Measurements from ENCODE around the gene SNTG2.
"Not testable (repeated sequence)": the region's sequence is repeated elsewhere in the genome, so short reads cannot be mapped to it uniquely, and the experiment has no call there.

The SNTG2 gene

DNA sequence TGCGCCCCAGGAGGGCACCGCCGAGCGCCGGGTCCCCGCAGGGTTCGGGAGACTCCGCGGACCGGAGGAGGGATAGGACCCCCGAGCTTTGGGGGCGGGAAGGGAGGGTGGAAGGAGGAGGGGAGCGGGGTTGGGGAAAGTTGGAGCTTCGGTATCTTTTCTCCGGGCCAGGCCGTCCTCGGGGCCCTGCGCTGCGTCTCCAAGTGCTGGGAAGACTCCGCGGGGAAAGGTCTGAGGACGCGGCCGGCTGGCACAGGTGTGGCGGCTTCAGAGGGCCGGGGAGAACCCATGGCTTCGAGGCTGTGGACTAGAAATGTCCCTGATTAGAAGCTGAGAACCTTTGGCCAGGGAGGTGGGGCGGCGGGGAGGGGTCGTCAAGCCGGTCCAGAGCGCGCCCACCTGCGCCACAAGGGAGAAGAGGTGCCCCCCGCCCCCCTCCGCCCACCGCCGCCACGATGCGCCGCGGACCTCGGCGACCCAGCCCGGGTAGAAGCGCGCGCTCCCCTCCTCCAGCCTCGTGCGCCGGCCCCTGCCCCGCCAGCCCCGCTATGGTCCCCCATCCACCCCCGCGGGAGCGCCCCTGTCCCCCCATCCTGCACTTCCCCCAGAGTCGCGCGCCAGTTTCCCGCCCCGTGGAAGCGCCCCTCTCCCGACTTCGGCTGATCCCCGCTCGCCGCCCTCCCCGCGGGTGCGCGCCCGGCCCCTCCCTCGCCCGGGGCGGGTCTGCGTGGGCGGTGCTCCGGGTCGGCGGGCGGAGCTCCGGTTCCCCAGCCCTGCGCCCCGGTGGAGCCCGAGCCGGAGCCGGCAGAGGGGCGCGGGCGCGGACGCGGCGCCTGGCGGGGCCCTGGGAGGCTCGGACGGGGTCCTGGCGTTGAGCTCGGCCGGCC is at the start of gene SNTG2:
SNTG2 (plus strand) TSS at position 770 of the 887 bp plus-strand sequence. CDS start 148 bp downstream, outside the sequence.
- DNase-seq: no peak

GRCh38 chr2:902584-902983 is 48.1 kb upstream of the SNTG2 start:
- DNase-seq: no peak

- no peak for DNase-seq
Measured at GRCh38 chr2:903223-903900, 47.3 kb upstream of the SNTG2 start.

GRCh38 chr2:904246-905024 is 46.2 kb upstream of the SNTG2 start:
- DNase-seq: no peak

- DNase-seq: no peak
Measured at GRCh38 chr2:905091-905832, 45.4 kb upstream of the SNTG2 start.

- no peak for DNase-seq
Measured at GRCh38 chr2:905833-906140, 44.9 kb upstream of the SNTG2 start.

GRCh38 chr2:907706-908105 is 42.9 kb upstream of the SNTG2 start:
- DNase-seq: no peak

- no peak for DNase-seq
Measured at GRCh38 chr2:908568-908967, 42.1 kb upstream of the SNTG2 start.

DNA sequence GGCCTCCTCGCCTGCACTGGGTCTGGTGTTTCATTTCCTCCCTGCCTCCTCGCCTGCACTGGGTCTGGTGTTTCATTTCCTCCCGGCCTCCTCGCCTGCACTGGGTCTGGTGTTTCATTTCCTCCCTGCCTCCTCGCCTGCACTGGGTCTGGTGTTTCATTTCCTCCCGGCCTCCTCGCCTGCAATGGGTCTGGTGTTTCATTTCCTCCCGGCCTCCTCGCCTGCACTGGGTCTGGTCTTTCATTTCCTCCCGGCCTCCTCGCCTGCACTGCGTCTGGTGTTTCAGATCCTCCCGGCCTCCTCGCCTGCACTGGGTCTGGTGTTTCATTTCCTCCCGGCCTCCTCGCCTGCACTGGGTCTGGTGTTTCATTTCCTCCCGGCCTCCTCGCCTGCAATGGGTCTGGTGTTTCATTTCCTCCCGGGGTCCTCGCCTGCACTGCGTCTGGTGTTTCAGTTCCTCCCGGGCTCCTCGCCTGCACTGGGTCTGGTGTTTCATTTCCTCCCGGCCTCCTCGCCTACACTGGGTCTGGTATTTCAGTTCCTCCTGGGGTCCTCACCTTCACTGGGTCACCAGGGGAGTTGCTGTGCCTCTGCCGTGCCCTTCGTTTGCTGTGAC is 40.8 kb upstream of the SNTG2 start:
- not testable (repeated sequence) for DNase-seq

GRCh38 chr2:910698-911097 is 40.0 kb upstream of the SNTG2 start:
- DNase-seq: no peak

GRCh38 chr2:915979-916378 is 34.7 kb upstream of the SNTG2 start:
- DNase-seq: no peak

GRCh38 chr2:916935-917334 is 33.7 kb upstream of the SNTG2 start:
- DNase-seq: no peak

DNA sequence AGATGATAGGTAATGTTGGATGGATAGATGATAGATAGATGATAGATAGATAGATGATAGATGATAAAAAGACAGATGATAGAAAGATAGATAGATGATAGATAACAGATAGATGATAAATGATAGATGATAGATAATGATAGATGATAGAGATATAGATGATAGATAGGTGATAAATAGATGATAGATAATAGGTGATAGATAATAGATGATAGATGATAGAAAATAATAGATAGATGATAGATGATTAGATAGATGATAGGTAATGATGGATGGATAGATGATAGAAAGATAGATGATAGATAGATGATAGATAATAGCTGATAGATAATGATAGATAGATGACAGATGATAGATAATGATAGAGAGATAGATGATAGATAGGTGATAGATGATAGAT is 31.0 kb upstream of the SNTG2 start:
- no peak for DNase-seq

DNA sequence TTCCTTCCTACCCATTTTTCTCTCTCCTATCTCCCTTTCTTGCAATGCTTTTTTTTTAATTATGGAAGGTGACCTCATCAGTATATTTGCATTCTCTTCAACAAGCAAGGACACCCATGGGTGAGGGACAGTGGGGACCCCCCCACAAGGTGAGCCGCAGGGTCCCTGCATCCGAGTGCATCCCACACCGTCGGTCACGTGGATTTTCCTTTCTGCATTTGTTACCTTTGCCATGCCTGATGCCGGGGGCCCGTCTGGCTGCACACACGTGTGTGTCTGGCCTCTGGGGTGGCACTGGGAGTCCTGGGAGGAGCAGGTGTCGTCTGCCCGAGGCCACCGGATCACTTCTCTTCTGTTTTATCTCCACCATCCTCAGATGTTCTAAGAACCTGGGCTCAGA is 30.1 kb upstream of the SNTG2 start:
- DNase-seq: no peak

GRCh38 chr2:920999-921398 is 29.6 kb upstream of the SNTG2 start:
- DNase-seq: no peak

DNA sequence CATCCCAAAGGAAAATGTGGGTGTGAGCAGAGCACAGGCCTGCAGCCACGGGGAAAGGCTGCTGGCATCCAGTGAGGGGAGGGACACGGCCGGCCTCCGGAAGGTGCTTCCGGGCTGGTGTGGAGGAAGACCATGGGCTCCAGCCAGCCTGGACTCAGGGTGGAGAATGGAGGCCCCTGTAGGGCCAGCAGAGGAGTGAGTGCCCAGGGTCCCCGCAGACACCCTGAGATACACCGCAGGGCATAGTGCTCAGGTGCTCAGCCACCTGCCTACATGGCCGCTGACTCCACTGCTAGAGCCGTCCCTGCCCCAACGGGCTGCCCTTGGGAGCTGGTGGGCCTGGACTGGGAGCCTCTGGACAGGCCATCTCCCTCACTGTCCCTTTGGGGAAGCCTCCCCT is 28.5 kb upstream of the SNTG2 start:
- no peak for DNase-seq

DNA sequence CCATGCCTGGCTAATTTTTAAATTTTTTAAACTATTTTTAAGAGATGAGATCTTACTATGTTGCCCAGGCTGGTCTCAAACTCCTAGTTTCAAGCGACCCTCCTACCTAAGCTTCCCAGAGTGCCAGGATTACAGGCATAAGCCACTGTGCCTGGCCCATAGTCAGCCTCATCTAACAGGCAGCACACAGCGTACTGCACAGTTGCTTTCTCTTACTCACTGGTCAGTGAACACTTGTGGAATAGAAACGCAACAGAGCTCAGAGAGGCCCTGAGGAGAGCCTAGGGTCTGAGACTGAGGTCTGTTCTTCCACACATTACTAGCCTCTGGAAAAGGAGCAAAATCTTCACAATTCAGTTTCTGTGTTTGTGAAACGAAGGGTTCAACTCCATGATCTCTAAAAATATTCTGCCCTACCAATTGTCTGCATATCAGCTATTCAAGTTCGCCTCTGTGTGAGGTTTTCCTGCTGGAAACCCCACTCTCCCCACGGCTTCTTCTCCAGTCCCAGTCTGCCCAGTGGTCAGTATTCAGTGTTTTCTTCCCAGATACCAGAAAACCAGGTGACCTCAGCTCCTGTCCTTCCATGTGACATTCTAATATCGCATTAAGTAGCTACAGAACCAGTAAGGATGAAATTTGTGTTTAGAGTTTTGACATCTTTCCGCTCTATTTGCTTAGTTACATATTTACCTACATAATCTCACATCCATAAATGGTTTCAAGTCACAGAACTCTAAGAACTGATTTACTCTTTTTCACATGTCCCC is 26.6 kb upstream of the SNTG2 start:
- no peak for DNase-seq

GRCh38 chr2:924701-925100 is 25.9 kb upstream of the SNTG2 start:
- no peak for DNase-seq

- DNase-seq: no peak
Measured at GRCh38 chr2:925309-925708, 25.3 kb upstream of the SNTG2 start.

DNA sequence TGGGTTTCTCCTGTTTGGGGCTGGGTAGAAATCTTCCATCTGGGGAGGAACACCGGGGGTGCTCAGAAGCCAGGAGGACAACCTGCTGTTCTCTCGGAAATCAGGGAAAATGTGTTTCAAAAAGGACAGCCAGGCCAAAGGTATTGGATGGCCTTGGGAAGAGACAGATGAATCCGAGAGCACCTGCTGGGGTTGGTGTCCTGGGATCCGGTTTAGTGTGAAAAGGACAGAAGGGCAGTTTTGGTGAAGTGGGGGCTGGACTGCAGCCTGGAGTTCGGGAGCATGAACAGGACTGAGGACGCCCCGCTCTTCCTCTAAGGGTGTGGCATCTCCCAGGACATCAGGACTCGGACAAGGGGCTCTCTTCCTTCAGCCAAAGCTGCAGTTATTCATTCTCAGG is 24.9 kb upstream of the SNTG2 start:
- DNase-seq: no peak

GRCh38 chr2:926259-926793 is 24.3 kb upstream of the SNTG2 start:
- DNase-seq: no peak

All from NCI-H226 (cell line).